Measurements from ENCODE around the gene ATP9B.

ATP9B gene

DNA sequence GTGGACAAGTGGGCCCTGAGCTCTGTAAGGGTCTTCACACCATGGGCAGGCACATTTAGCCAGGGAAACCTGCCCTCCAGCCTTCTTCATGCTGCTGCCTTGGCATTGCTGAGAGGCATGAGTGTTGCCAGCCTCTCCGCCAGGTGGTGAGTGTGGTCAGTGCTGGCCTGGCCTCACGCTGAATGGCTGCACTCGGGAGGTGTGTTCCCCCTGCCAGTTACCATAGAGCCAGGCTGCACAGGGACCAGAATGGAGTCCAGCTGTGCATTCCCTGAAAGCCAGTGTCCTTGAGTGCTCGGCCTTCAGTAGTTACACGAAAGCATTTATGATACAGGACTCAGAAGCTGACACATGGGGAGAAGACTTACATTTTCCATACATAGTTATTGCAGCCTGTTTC is 139.7 kb downstream of the ATP9B start:
- DNase-seq (ENCODE audit: low spot score) = no peak
- in situ Hi-C loops (cut with MboI; ENCODE audit: low sequenced_read_pairs, unreplicated experiment) = no loop called here
- TF ChIP-seq, protein P1, sequence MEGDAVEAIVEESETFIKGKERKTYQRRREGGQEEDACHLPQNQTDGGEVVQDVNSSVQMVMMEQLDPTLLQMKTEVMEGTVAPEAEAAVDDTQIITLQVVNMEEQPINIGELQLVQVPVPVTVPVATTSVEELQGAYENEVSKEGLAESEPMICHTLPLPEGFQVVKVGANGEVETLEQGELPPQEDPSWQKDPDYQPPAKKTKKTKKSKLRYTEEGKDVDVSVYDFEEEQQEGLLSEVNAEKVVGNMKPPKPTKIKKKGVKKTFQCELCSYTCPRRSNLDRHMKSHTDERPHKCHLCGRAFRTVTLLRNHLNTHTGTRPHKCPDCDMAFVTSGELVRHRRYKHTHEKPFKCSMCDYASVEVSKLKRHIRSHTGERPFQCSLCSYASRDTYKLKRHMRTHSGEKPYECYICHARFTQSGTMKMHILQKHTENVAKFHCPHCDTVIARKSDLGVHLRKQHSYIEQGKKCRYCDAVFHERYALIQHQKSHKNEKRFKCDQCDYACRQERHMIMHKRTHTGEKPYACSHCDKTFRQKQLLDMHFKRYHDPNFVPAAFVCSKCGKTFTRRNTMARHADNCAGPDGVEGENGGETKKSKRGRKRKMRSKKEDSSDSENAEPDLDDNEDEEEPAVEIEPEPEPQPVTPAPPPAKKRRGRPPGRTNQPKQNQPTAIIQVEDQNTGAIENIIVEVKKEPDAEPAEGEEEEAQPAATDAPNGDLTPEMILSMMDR (IDR thresholded peaks at IDR 0.05; ENCODE audit: borderline replicate concordance, control extremely low read depth, extremely low read depth, insufficient read depth, missing control alignments) = no peak

DNA sequence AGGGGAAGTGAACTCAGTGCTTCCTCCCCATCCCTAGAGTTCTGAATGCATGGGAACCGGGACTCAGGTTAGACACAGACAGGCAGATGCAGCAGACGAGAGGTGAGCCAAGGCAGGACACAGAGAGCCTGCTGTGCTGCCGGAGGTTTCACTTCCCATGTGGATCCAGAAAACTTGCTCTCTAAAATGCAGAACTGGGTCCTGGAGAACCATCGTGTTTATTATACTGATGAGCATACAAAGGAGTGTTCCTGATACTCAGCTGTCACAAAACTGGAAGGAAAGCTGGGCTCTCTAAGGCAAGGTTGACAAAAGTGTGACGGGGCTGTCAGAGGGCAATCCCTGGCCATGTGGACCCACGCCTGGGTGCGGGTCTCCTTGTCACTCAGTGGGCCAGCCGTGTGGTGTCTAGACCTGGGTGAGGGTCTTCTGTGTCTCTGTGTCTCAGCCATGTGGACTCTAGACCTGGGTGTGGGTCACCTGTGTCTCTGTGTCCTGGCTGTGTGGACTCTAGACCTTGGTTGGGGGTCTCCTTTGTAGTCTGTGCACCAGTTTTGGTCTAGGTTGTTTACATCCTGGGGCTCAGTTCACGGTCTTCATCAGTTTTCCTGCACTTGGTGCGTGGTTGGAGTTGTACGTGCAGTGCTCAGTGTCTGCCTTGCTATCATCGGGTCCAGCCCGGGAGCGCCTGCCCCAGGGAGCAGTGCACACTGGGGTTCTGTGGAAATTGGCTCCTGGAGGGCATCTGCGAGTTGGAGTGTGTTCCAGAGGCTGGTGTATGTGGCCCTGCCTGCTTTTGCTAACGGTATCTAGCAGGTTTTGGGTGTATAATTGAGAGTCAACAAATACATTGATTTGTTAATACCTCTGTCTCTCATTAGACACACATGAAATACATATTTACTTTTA is 141.1 kb downstream of the ATP9B start:
- in situ Hi-C loops (cut with MboI; ENCODE audit: low sequenced_read_pairs, unreplicated experiment) = no loop called here
- DNase-seq (ENCODE audit: low spot score) = no peak
- TF ChIP-seq, protein P1 (IDR thresholded peaks at IDR 0.05; ENCODE audit: borderline replicate concordance, control extremely low read depth, extremely low read depth, insufficient read depth, missing control alignments) = no peak

DNA sequence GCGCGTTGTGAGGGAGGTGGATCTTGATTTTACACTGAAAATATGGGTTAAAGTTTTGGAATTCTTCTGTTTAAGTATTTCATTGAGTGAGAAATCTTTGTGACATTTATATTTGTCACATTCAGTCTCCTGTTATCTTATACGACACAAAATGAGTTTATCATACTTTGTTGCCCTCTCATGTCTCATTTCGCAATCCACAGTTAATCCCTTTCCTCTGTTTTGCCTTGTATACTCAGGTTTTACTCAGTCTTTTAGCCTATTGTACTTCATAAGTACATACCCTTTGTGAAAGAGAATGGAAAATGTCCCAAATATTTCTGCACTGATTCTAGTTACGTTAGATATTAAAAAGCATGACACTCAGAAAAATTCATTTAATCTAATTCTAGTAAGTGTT is 142.7 kb downstream of the ATP9B start:
- TF ChIP-seq, protein P1 (IDR thresholded peaks at IDR 0.05; ENCODE audit: borderline replicate concordance, control extremely low read depth, extremely low read depth, insufficient read depth, missing control alignments) = no peak
- in situ Hi-C loops (cut with MboI; ENCODE audit: low sequenced_read_pairs, unreplicated experiment) = no loop called here
- DNase-seq (ENCODE audit: low spot score) = no peak

DNA sequence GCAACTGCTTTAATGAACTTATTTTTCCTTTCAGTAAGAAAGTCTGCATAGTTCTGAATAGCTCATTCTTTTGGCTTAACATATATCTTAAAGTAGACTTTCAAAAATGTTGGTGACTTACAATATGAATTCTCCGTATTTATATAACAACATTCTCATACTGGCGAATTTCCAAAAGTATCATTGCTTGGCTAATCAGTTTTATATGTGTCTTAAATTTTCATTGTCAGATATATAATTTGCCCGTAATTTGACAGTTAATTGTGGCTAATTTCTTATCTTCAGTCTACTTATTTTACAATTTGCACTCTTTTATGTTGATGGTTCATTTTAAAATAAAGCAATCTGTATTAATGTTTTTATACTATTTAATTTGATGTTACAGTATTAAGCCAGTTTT is 144.9 kb downstream of the ATP9B start:
- in situ Hi-C loops (cut with MboI; ENCODE audit: low sequenced_read_pairs, unreplicated experiment) = no loop called here
- TF ChIP-seq, protein P1 (IDR thresholded peaks at IDR 0.05; ENCODE audit: borderline replicate concordance, control extremely low read depth, extremely low read depth, insufficient read depth, missing control alignments) = no peak
- no peak for DNase-seq (ENCODE audit: low spot score)

DNA sequence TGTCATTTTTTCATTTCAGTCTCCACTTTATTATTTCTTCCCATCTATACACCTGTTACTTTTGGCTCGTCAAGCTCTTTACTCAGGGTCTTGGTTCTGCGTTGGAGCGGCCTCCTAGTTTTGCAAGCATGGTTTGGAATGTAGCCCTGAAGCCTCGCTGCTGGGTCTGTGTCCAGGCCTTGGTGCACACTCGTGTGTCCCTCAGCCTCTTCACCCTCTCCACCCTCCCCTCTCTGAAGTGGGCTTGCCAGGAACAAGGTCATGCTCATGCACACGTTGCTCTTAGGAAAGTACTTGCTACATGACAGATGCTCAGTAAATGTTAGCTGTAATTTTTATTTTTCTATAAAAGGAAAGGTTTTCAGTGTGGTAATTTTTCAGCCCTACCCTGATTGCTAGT is 147.0 kb downstream of the ATP9B start:
- TF ChIP-seq, protein P1 (IDR thresholded peaks at IDR 0.05; ENCODE audit: borderline replicate concordance, control extremely low read depth, extremely low read depth, insufficient read depth, missing control alignments) = no peak
- in situ Hi-C loops (cut with MboI; ENCODE audit: low sequenced_read_pairs, unreplicated experiment) = no loop called here
- DNase-seq (ENCODE audit: low spot score) = no peak

DNA sequence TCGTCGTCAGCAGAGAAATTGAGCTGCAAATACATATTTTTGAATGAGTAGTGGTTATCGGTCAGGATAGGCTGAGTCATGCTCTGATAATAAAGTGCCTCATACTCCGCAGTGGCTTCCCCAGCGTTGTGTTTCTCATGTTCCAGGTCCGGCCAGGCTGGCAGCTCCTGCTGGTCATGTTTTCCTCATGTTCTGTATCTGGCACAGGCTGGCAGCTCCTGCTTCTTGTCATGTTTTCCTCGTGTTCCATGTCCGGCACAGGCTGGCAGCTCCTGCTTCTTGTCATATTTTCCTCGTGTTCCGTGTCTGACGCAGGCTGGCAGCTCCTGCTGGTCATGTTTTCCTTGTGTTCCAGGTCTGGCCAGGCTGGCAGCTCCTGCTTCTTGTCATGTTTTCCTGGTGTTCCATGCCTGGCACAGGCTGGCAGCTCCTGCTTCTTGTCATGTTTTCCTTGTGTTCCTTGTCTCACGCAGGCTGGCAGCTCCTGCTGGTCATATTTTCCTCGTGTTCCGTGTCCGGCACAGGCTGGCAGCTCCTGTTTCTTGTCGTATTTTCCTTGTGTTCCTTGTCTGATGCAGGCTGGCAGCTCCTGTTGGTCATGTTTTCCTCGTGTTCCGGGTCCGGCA is 148.9 kb downstream of the ATP9B start:
- in situ Hi-C loops (cut with MboI; ENCODE audit: low sequenced_read_pairs, unreplicated experiment) = no loop called here
- TF ChIP-seq, protein P1 (IDR thresholded peaks at IDR 0.05; ENCODE audit: borderline replicate concordance, control extremely low read depth, extremely low read depth, insufficient read depth, missing control alignments) = no peak
- no peak for DNase-seq (ENCODE audit: low spot score)

All from GM13976 (cell line).